ENCODE measurements around the gene HRAS.

Gene HRAS

GRCh38 chr11:559712-560304 is 24.4 kb upstream of the HRAS start:
- TF ChIP-seq FOXP2 (optimal IDR thresholded peaks at IDR 0.05; ENCODE audit: borderline replicate concordance, extremely low read depth, extremely low read length, insufficient read depth) (no peak), POLR2AphosphoS5 (IDR thresholded peaks at IDR 0.05; ENCODE audit: low read depth, low read length) (no peak), TAF1 (IDR thresholded peaks at IDR 0.05; ENCODE audit: borderline replicate concordance, insufficient read depth, low read length) (no peak), REST (IDR thresholded peaks at IDR 0.05; ENCODE audit: insufficient read depth in 1 of 2, low read depth in 2 of 2, low read length in 2 of 2) (no peak), SIN3A (IDR thresholded peaks at IDR 0.05; ENCODE audit: borderline replicate concordance, insufficient read depth, low read length) (no peak)

- TF ChIP-seq TAF1 (IDR thresholded peaks at IDR 0.05; ENCODE audit: borderline replicate concordance, insufficient read depth, low read length) (no peak), POLR2AphosphoS5 (IDR thresholded peaks at IDR 0.05; ENCODE audit: low read depth, low read length) (no peak), SIN3A (IDR thresholded peaks at IDR 0.05; ENCODE audit: borderline replicate concordance, insufficient read depth, low read length) (no peak), REST (IDR thresholded peaks at IDR 0.05; ENCODE audit: insufficient read depth in 1 of 2, low read depth in 2 of 2, low read length in 2 of 2) (no peak)
Observed at GRCh38 chr11:559020-559620, 23.7 kb upstream of the HRAS start.

DNA sequence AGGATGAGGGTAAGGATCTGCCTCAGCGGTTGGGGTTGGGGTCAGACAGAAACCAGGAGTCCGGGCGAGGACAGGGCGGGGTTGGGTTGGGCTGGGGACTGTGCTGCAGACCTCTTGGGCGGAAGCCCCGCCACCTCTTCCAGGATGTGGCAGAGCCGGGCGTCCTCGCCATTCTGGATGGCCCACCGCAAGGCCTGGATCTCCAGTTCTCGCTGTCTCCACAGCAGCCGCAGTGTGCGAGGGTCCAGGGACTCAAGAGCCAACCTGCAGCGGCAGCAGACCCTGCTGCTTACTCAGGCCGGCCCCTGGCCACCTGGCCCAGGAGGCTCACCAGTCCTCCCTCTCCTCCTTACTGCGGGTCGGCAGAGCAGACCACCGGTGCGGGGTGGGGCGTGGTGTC is 23.1 kb upstream of the HRAS start:
- TF ChIP-seq REST (IDR thresholded peaks at IDR 0.05; ENCODE audit: insufficient read depth in 1 of 2, low read depth in 2 of 2, low read length in 2 of 2) (no peak), FOXP2 (optimal IDR thresholded peaks at IDR 0.05; ENCODE audit: borderline replicate concordance, extremely low read depth, extremely low read length, insufficient read depth) (no peak), SIN3A (IDR thresholded peaks at IDR 0.05; ENCODE audit: borderline replicate concordance, insufficient read depth, low read length) (no peak), TAF1 (IDR thresholded peaks at IDR 0.05; ENCODE audit: borderline replicate concordance, insufficient read depth, low read length) (no peak), POLR2AphosphoS5 (IDR thresholded peaks at IDR 0.05; ENCODE audit: low read depth, low read length) (no peak)

DNA sequence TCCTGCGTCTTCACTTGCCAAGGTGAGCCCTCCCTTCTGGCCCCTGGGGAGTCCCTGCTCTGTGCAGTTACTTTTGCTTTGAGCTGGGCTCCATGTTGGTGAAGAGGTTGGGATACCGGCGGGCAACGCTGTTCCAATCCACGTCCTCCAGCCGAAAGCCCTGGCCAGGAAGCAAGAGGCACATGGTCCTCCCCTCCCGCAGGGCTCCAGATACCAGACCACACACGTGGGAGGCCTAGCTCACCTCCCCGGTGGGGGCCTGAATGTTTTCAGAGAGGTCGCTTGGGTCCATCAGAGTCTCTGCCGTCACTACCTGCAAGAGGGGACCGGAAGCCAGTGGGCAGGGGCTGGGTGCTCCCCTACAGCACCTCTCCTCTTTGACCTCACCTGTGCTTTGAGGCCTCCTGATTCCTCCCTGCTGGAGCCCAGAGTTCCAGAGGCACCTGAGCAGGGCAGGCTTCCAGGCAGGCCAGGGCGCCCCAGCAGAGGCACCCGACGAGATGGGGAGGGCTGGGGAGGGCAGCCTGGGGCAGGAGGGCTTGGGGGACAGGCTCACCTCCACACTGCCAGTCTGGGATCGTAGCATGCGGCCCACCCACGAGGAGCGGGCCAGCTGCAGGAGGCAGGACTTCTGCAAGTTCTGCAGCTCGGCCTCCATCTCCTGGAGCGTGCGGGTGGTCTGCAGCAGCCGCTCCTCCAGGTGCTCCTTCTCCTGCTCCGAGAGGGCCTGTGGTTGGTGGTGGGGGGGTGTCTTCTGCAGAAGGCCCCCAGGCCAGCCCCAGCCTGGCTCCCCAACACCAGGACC is 22.2 kb upstream of the HRAS start:
- no peak for TF ChIP-seq REST (IDR thresholded peaks at IDR 0.05; ENCODE audit: insufficient read depth in 1 of 2, low read depth in 2 of 2, low read length in 2 of 2)
- TF ChIP-seq POLR2AphosphoS5 (IDR thresholded peaks at IDR 0.05; ENCODE audit: low read depth, low read length), result no peak
- TF ChIP-seq TAF1 (IDR thresholded peaks at IDR 0.05; ENCODE audit: borderline replicate concordance, insufficient read depth, low read length), result no peak
- no peak for TF ChIP-seq SIN3A (IDR thresholded peaks at IDR 0.05; ENCODE audit: borderline replicate concordance, insufficient read depth, low read length)
- no peak for TF ChIP-seq FOXP2 (optimal IDR thresholded peaks at IDR 0.05; ENCODE audit: borderline replicate concordance, extremely low read depth, extremely low read length, insufficient read depth)
